HEK293 (cell line): Measurements from ENCODE around the gene GGTA1.
"Not testable (repeated sequence)": the region's sequence is repeated elsewhere in the genome, so short reads cannot be mapped to it uniquely, and the experiment has no call there.

ENCODE experiments used
- CTCF ChIA-PET: fragments of 350-600 bp; formaldehyde crosslinking; extraction: SDS; loops from one replicate; lab custom pipeline; 2021; ENCODE audit warnings: antibody characterized with exemption; lab: Yijun Ruan, JAX
- POLR2A ChIA-PET: fragments of 300-600 bp; formaldehyde crosslinking; extraction: SDS; loops from one replicate; lab custom pipeline; 2020; ENCODE audit warnings: antibody characterized with exemption, inconsistent platforms; lab: Yijun Ruan, JAX
- H3K27ac ChIP-seq: fragments of 200-500 bp; sonication (Bioruptor generic); 2 replicates; pipeline ENCODE4 v1.5.1; 2014; ENCODE audit warnings: low read depth, low read length, control low read depth, inconsistent platforms; ENCODE audit errors: extremely low read depth
- H3K36me3 ChIP-seq, 2 experiments: fragments of 200-500 bp in 1 of 2; sonication (Bioruptor generic) in 1 of 2; 1 replicate in 1 of 2; 2 replicates in 1 of 2; pipeline ENCODE4 v1.5.1; 2014 to 2017; ENCODE audit warnings: inconsistent platforms in 2 of 2, low read length in 2 of 2; ENCODE audit not compliant: control insufficient read depth in 2 of 2, insufficient read depth in 1 of 2
- H3K4me1 ChIP-seq: fragments of 200-500 bp; sonication (Bioruptor generic); 2 replicates; pipeline ENCODE4 v1.5.1; 2014; ENCODE audit warnings: mild to moderate bottlenecking, low read length, inconsistent platforms; ENCODE audit not compliant: control insufficient read depth, insufficient read depth
- H3K4me3 ChIP-seq: 2 replicates; pipeline ENCODE4 v1.5.1; 2011; ENCODE audit warnings: low read depth, mild to moderate bottlenecking, control low read depth, low read length, moderate library complexity
- H3K9me3 ChIP-seq: fragments of 200-500 bp; sonication (Bioruptor generic); 2 replicates; pipeline ENCODE4 v1.5.1; 2014; ENCODE audit warnings: low read depth, low read length, inconsistent platforms; ENCODE audit not compliant: control insufficient read depth, insufficient read depth
- SCRT2 ChIP-seq: fragments of 450-650 bp; formaldehyde crosslinking; IDR thresholded peaks from 2 replicates; pipeline ENCODE4 v1.5.1; 2016; ENCODE audit warnings: missing biosample characterization, missing genetic modification characterization
- ZBTB8A ChIP-seq: fragments of 450-650 bp; formaldehyde crosslinking; IDR thresholded peaks from 2 replicates; pipeline ENCODE4 v1.5.1; 2016; ENCODE audit warnings: missing biosample characterization, missing genetic modification characterization
- ZNF112 ChIP-seq: fragments of 450-650 bp; formaldehyde crosslinking; IDR thresholded peaks from 2 replicates; pipeline ENCODE4 v1.5.0; 2017; ENCODE audit warnings: missing biosample characterization, missing genetic modification characterization
- ZNF140 ChIP-seq: fragments of 450-650 bp; formaldehyde crosslinking; IDR thresholded peaks from 2 replicates; pipeline ENCODE4 v1.5.1; 2016; ENCODE audit warnings: missing biosample characterization, missing genetic modification characterization
- ZNF2 ChIP-seq: fragments of 450-650 bp; formaldehyde crosslinking; IDR thresholded peaks from 2 replicates; pipeline ENCODE4 v1.5.1; 2016; ENCODE audit warnings: missing biosample characterization, missing genetic modification characterization
- ZNF202 ChIP-seq: fragments of 450-650 bp; formaldehyde crosslinking; IDR thresholded peaks from 2 replicates; pipeline ENCODE4 v1.5.1; 2016; ENCODE audit warnings: missing biosample characterization, missing genetic modification characterization, borderline replicate concordance
- ZNF266 ChIP-seq: fragments of 450-650 bp; formaldehyde crosslinking; IDR thresholded peaks from 2 replicates; pipeline ENCODE4 v1.5.1; 2016; ENCODE audit warnings: missing biosample characterization, missing genetic modification characterization, low read depth
- ZNF394 ChIP-seq: fragments of 450-650 bp; formaldehyde crosslinking; IDR thresholded peaks from 2 replicates; pipeline ENCODE4 v1.5.1; 2016; ENCODE audit warnings: missing biosample characterization, missing genetic modification characterization, mild to moderate bottlenecking, moderate library complexity, borderline replicate concordance
- ZNF426 ChIP-seq: fragments of 450-650 bp; formaldehyde crosslinking; IDR thresholded peaks from 2 replicates; pipeline ENCODE4 v1.5.1; 2017; ENCODE audit warnings: missing biosample characterization, missing genetic modification characterization, mild to moderate bottlenecking, inconsistent platforms, moderate library complexity
- ZNF433 ChIP-seq: fragments of 450-650 bp; formaldehyde crosslinking; IDR thresholded peaks from 2 replicates; pipeline ENCODE4 v1.5.1; 2016; ENCODE audit warnings: missing biosample characterization, missing genetic modification characterization, low read depth
- ZNF501 ChIP-seq: fragments of 450-650 bp; formaldehyde crosslinking; IDR thresholded peaks from 2 replicates; pipeline ENCODE4 v1.5.1; 2016; ENCODE audit warnings: missing biosample characterization, missing genetic modification characterization
- ZNF510 ChIP-seq: fragments of 450-650 bp; formaldehyde crosslinking; IDR thresholded peaks from 2 replicates; pipeline ENCODE4 v1.5.1; 2018; ENCODE audit warnings: mild to moderate bottlenecking, missing genetic modification characterization, missing biosample characterization; ENCODE audit not compliant: insufficient replicate concordance
- ZNF529 ChIP-seq: fragments of 450-650 bp; formaldehyde crosslinking; IDR thresholded peaks from 2 replicates; pipeline ENCODE4 v1.5.1; 2017; ENCODE audit warnings: missing genetic modification characterization, missing biosample characterization; ENCODE audit not compliant: insufficient replicate concordance
- ZNF555 ChIP-seq: fragments of 450-650 bp; formaldehyde crosslinking; conservative IDR thresholded peaks from 2 replicates; pipeline ENCODE4 v1.5.1; 2017; ENCODE audit warnings: missing biosample characterization, mild to moderate bottlenecking, missing genetic modification characterization, inconsistent platforms
- ZNF623 ChIP-seq: fragments of 450-650 bp; formaldehyde crosslinking; IDR thresholded peaks from 2 replicates; pipeline ENCODE4 v1.5.1; 2016; ENCODE audit warnings: missing biosample characterization, missing genetic modification characterization
- ZNF664 ChIP-seq: fragments of 450-650 bp; formaldehyde crosslinking; IDR thresholded peaks from 2 replicates; pipeline ENCODE4 v1.5.1; 2016; ENCODE audit warnings: missing biosample characterization, missing genetic modification characterization
- TF ChIP-seq, protein P1 (sequence below): fragments of 450-650 bp; formaldehyde crosslinking; conservative IDR thresholded peaks from 2 replicates; pipeline ENCODE4 v1.5.1; 2016; ENCODE audit warnings: low read depth, missing biosample characterization, missing genetic modification characterization
- TF ChIP-seq, protein P2 (sequence below): fragments of 450-650 bp; formaldehyde crosslinking; conservative IDR thresholded peaks from 2 replicates; pipeline ENCODE4 v1.5.1; 2016; ENCODE audit warnings: low read depth, missing biosample characterization, missing genetic modification characterization
- TF ChIP-seq, protein P3 (sequence below): fragments of 450-650 bp; formaldehyde crosslinking; IDR thresholded peaks from 2 replicates; pipeline ENCODE4 v1.5.1; 2016; ENCODE audit warnings: missing biosample characterization, missing genetic modification characterization

The GGTA1 gene

DNA sequence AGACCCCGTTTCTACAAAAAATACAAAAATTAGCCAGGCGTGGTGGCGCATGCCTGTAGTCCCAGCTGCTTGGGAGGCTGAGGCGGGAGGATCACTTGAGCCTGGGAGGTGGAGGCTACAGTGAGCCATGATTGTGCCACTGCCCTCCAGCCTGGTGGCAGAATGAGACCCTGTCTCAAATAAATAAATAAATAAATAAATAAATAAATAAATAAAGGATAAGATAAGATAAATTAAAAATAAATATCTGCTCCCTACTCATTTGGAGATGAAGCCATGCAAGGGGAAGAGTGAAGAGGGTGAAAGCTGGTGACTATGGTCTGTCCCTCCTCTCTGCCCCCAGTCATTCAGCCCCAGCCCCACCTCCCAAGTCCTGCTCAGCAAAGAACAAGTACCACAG lies 41.2 kb downstream of the GGTA1 start:
- CTCF ChIA-PET: interaction anchor here (1.7 kb wide), 1 partner anchor 139 kb away, joined by 6 read pairs; no protein-coding TSS in a partner anchor
- H3K27ac ChIP-seq, H3K4me1 ChIP-seq, H3K36me3 ChIP-seq, H3K4me3 ChIP-seq, H3K9me3 ChIP-seq: not testable (repeated sequence)
- TF ChIP-seq ZNF510 (tag by site-specific recombination) (peak; percentile 23), ZNF664 (0 out of 2 replicates have a peak, but pooled peaks have one; percentile 38), ZNF529 (tag by site-specific recombination) (peak; percentile 20), ZNF140 (peak; percentile 32; the same call in 1 of the 2 replicates), ZNF433 (tag by site-specific recombination) (0 out of 2 replicates have a peak, but pooled peaks have one; percentile 16), ZNF202 (tag by site-specific recombination) (0 out of 2 replicates have a peak, but pooled peaks have one; percentile 15), ZNF623 (tag by site-specific recombination) (peak; percentile 48), ZBTB8A (tag by site-specific recombination) (0 out of 2 replicates have a peak, but pooled peaks have one; percentile 35), ZNF394 (tag by site-specific recombination) (peak; percentile 76; the same call in 1 of the 2 replicates), ZNF426 (tag by site-specific recombination) (peak; percentile 51), ZNF555 (peak; percentile 44), ZNF266 (peak; percentile 50; the same call in 1 of the 2 replicates)
- TF ChIP-seq, protein P1, sequence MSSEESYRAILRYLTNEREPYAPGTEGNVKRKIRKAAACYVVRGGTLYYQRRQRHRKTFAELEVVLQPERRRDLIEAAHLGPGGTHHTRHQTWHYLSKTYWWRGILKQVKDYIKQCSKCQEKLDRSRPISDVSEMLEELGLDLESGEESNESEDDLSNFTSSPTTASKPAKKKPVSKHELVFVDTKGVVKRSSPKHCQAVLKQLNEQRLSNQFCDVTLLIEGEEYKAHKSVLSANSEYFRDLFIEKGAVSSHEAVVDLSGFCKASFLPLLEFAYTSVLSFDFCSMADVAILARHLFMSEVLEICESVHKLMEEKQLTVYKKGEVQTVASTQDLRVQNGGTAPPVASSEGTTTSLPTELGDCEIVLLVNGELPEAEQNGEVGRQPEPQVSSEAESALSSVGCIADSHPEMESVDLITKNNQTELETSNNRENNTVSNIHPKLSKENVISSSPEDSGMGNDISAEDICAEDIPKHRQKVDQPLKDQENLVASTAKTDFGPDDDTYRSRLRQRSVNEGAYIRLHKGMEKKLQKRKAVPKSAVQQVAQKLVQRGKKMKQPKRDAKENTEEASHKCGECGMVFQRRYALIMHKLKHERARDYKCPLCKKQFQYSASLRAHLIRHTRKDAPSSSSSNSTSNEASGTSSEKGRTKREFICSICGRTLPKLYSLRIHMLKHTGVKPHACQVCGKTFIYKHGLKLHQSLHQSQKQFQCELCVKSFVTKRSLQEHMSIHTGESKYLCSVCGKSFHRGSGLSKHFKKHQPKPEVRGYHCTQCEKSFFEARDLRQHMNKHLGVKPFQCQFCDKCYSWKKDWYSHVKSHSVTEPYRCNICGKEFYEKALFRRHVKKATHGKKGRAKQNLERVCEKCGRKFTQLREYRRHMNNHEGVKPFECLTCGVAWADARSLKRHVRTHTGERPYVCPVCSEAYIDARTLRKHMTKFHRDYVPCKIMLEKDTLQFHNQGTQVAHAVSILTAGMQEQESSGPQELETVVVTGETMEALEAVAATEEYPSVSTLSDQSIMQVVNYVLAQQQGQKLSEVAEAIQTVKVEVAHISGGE (tag by site-specific recombination): 0 out of 2 replicates have a peak, but pooled peaks have one; percentile 42
- TF ChIP-seq, protein P2, sequence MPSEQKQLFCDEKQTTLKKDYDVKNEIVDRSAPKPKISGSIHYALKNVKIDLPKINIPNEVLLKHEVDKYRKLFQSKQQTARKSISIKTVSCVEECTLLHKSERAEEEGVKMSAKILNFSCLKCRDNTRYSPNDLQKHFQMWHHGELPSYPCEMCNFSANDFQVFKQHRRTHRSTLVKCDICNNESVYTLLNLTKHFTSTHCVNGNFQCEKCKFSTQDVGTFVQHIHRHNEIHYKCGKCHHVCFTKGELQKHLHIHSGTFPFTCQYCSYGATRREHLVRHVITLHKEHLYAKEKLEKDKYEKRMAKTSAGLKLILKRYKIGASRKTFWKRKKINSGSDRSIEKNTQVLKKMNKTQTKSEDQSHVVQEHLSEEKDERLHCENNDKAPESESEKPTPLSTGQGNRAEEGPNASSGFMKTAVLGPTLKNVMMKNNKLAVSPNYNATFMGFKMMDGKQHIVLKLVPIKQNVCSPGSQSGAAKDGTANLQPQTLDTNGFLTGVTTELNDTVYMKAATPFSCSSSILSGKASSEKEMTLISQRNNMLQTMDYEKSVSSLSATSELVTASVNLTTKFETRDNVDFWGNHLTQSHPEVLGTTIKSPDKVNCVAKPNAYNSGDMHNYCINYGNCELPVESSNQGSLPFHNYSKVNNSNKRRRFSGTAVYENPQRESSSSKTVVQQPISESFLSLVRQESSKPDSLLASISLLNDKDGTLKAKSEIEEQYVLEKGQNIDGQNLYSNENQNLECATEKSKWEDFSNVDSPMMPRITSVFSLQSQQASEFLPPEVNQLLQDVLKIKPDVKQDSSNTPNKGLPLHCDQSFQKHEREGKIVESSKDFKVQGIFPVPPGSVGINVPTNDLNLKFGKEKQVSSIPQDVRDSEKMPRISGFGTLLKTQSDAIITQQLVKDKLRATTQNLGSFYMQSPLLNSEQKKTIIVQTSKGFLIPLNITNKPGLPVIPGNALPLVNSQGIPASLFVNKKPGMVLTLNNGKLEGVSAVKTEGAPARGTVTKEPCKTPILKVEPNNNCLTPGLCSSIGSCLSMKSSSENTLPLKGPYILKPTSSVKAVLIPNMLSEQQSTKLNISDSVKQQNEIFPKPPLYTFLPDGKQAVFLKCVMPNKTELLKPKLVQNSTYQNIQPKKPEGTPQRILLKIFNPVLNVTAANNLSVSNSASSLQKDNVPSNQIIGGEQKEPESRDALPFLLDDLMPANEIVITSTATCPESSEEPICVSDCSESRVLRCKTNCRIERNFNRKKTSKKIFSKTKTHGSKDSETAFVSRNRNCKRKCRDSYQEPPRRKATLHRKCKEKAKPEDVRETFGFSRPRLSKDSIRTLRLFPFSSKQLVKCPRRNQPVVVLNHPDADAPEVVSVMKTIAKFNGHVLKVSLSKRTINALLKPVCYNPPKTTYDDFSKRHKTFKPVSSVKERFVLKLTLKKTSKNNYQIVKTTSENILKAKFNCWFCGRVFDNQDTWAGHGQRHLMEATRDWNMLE (tag by site-specific recombination): peak; percentile 71; the same call in 1 of the 2 replicates
- TF ChIP-seq, all 188 proteins: peak for 14; not testable (repeated sequence) for 174
- POLR2A ChIA-PET: not testable (repeated sequence)

DNA sequence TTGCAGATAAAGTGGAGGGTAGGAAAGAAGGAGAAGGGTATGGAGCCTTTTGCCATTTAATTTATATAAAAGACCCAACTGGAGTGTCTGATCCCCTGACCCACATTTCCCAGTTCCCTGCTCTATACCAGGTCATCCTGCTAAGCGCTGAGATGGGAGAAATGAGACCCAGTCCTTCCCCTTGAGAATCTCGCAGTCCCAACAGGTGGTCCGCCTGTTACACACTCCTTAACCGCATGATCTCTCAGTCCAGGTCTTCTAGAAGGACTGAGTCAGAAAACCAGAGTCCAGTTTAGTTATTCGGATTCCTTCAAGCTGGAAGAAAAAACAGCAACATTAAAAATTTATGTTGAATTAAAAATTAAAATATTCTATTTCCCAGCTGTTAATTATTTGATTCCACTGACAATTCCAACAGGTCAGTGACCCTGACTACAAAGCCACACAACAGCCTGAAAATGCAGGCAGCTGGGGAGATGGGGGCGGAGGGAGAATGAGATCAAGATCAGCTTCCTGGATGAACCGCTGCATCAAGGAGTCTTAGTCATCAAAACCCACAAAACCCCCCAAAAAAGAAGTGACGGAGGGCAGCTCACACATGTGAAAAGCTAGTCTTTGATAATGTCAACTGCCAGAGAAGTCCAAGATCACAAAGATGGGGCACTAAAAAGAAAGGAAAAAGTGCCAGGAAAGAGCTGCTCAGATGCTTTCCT lies 44.0 kb downstream of the GGTA1 start:
- CTCF ChIA-PET: interaction anchor here (0.6 to 1.5 kb wide), 7 partner anchors 16 to 566 kb away, joined by 3 to 11 read pairs (median 4); no protein-coding TSS in a partner anchor
- Histone ChIP-seq H3K4me3 (no peak overlapping the region), H3K36me3 (no peaks in the 10 kb centered on the region), H3K27ac (no peak overlapping the region), H3K4me1 (peaks cover under 1% of the 10 kb centered on the region; the same call in 1 of the 2 replicates), H3K9me3 (no peaks in the 10 kb centered on the region)
- POLR2A ChIA-PET: no interaction called here
- TF ChIP-seq ZNF112 (tag by site-specific recombination) (no peak), SCRT2 (peak; percentile 34; the same call in 1 of the 2 replicates), ZNF501 (tag by site-specific recombination) (no peak), ZNF2 (no peak)
- TF ChIP-seq, protein P3, sequence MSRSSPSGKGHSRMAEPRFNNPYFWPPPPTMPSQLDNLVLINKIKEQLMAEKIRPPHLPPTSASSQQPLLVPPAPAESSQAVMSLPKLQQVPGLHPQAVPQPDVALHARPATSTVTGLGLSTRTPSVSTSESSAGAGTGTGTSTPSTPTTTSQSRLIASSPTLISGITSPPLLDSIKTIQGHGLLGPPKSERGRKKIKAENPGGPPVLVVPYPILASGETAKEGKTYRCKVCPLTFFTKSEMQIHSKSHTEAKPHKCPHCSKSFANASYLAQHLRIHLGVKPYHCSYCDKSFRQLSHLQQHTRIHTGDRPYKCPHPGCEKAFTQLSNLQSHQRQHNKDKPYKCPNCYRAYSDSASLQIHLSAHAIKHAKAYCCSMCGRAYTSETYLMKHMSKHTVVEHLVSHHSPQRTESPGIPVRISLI: no peak
